Spleen (tissue), 11 donors: ENCODE measurements around the gene LAIR2. TPM values are rescaled to one million over a fixed set of nuclear protein-coding genes. Genes with fewer than 3 reads are reported as not detected.

ENCODE experiments used
- DNase-seq: peaks from one replicate; pipeline ENCODE4 v3.0.0-alpha.2; 2020
- H3K27ac ChIP-seq, 8 donors: fragments of 200-600 bp; sonication (generic) in 7 of 8; 1 replicate in 4 of 8; 2 replicates in 4 of 8; pipeline versions ENCODE4 v1.5.0 to v1.8.0; 2016 to 2021; ENCODE audit warnings: inconsistent platforms in 4 of 8, mild to moderate bottlenecking in 4 of 8, moderate library complexity in 1 of 8
- H3K27me3 ChIP-seq, 7 donors: fragments of 200-600 bp; sonication (generic) in 6 of 7; replicated peaks in 1 of 7; 1 replicate in 4 of 7; 2 replicates in 3 of 7; pipeline versions ENCODE4 v1.5.0 to v1.8.0; 2016 to 2021; ENCODE audit warnings: inconsistent platforms in 3 of 7, mild to moderate bottlenecking in 1 of 7
- H3K36me3 ChIP-seq, 6 donors: fragments of 200-600 bp; sonication (generic) in 5 of 6; 1 replicate in 4 of 6; 2 replicates in 2 of 6; pipeline versions ENCODE4 v1.5.0 to v1.8.0; 2016 to 2021; ENCODE audit warnings: inconsistent platforms in 2 of 6
- H3K4me1 ChIP-seq, 6 donors: fragments of 200-600 bp; sonication (generic) in 5 of 6; 1 replicate in 3 of 6; 2 replicates in 3 of 6; pipeline versions ENCODE4 v1.5.0 to v1.8.0; 2016 to 2021; ENCODE audit warnings: inconsistent platforms in 3 of 6
- H3K4me3 ChIP-seq, 8 donors: fragments of 200-600 bp; sonication (generic) in 7 of 8; 1 replicate in 4 of 8; 2 replicates in 4 of 8; pipeline versions ENCODE4 v1.5.0 to v1.8.0; 2016 to 2021; ENCODE audit warnings: inconsistent platforms in 4 of 8, mild to moderate bottlenecking in 4 of 8, moderate library complexity in 2 of 8
- H3K9me3 ChIP-seq, 8 donors: fragments of 200-600 bp; sonication (generic) in 7 of 8; 1 replicate in 4 of 8; 2 replicates in 4 of 8; pipeline versions ENCODE4 v1.5.0 to v1.8.0; 2016 to 2021; ENCODE audit warnings: inconsistent platforms in 4 of 8
- POLR2A ChIP-seq, 3 donors: fragments of 450-650 bp; IDR thresholded peaks; one replicate each; pipeline ENCODE4 v1.5.1; 2017; ENCODE audit warnings: antibody characterized with exemption in 3 of 3, mild to moderate bottlenecking in 1 of 3
- POLR2AphosphoS5 ChIP-seq, 3 donors: sonication (generic); formaldehyde crosslinking; IDR thresholded peaks; one replicate each; pipeline ENCODE4 v1.5.1; 2017; ENCODE audit warnings: antibody characterized with exemption in 3 of 3
- WGBS, 5 donors: extraction: QIAGEN DNeasy Blood & Tissue Kit in 3 of 5; methylation state at CpG; one replicate each; pipeline versions ENCODE4 v1.1.5 to v1.1.7; 2013 to 2018; 5-methylcytosine and 5-hydroxymethylcytosine counted together
- intact Hi-C: fragments of 100-400 bp; cut with DNase I; formaldehyde crosslinking; loops from one replicate; pipeline ENCODE4 v1.15.0; 2023; ENCODE audit warnings: low total_unique reads
- polyA plus RNA-seq, 3 donors: library from polyadenylated mRNA; stranded (reverse); fragments of 200-250 nt; gene quantifications; one replicate each; pipeline ENCODE4 v1.2.1, GENCODE V29; 2013
- total RNA-seq, 7 donors: library from RNA; depleted of rRNA in 3 of 7; stranded (reverse); fragments of >200 nt in 3 of 7; fragmentation: NEBNext Ultra II Directional in 4 of 7; extraction: Animal tissue kit (Norgen Biotek cat#: 25700) in 4 of 7; gene quantifications; one replicate each; pipeline versions ENCODE4 v1.1.0 to v1.2.1, GENCODE V29; 2016 to 2021
- TF ChIP-seq, protein P1 (sequence below), 11 experiments: fragments of 200-600 bp in 7 of 11; fragments of 450-650 bp in 4 of 11; sonication (generic) in 4 of 11; IDR thresholded peaks in 8 of 11; conservative IDR thresholded peaks in 3 of 11; 1 replicate in 7 of 11; 2 replicates in 4 of 11; pipeline versions ENCODE4 v1.4.0 to v1.8.0; 2016 to 2021; ENCODE audit warnings: antibody characterized with exemption in 11 of 11, inconsistent platforms in 4 of 11, mild to moderate bottlenecking in 1 of 11
- donor health status: healthy with polysubstance abuse.
- donor health status: DM: no; HTN: no; CAD: no; lungs with moderate emphysema.
- donor health status: DM: no; HTN: no; CAD: no.
- donor health status: Bipolar disorder and iron deficiency.
- donor health status: healthy.
- donor health status: DM: no; HTN: no; CAD: no.
- donor health status: DM: yes; HTN: yes; CAD: no.

Gene LAIR2
- total and polyA plus RNA-seq, 10 donors = 0.28 to 4.9 (median 3.1) TPM; not detected in 4

GRCh38 chr19:54536956-54537355 is 34.3 kb downstream of the LAIR2 start:
- Histone ChIP-seq H3K27ac (no peak overlapping the region), H3K9me3 (no peaks in the 10 kb centered on the region), H3K4me3 (no peak overlapping the region), H3K27me3 (peaks cover 0 to 47% (median 0%) of the 10 kb centered on the region in 7 donors), H3K4me1 (peaks cover 0 to 20% (median 6%) of the 10 kb centered on the region in 6 donors), H3K36me3 (no peaks in the 10 kb centered on the region)
- TF ChIP-seq POLR2A (IDR thresholded peaks at IDR 0.05) (no peak), POLR2AphosphoS5 (IDR thresholded peaks at IDR 0.05) (no peak)
- TF ChIP-seq, protein P1, sequence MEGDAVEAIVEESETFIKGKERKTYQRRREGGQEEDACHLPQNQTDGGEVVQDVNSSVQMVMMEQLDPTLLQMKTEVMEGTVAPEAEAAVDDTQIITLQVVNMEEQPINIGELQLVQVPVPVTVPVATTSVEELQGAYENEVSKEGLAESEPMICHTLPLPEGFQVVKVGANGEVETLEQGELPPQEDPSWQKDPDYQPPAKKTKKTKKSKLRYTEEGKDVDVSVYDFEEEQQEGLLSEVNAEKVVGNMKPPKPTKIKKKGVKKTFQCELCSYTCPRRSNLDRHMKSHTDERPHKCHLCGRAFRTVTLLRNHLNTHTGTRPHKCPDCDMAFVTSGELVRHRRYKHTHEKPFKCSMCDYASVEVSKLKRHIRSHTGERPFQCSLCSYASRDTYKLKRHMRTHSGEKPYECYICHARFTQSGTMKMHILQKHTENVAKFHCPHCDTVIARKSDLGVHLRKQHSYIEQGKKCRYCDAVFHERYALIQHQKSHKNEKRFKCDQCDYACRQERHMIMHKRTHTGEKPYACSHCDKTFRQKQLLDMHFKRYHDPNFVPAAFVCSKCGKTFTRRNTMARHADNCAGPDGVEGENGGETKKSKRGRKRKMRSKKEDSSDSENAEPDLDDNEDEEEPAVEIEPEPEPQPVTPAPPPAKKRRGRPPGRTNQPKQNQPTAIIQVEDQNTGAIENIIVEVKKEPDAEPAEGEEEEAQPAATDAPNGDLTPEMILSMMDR (IDR thresholded peaks at IDR 0.05 in 8 of 11, conservative IDR thresholded peaks at IDR 0.05 in 3 of 11) = no peak
- intact Hi-C loops = no loop called here
- WGBS, 5 donors = 78 to 92% (median 83%) methylated on average over 8 to 9 of the region's 9 CpGs
- no peak for DNase-seq

- no peak for TF ChIP-seq POLR2A (IDR thresholded peaks at IDR 0.05)
- TF ChIP-seq, protein P1 (IDR thresholded peaks at IDR 0.05 in 8 of 11, conservative IDR thresholded peaks at IDR 0.05 in 3 of 11) = no peak
- TF ChIP-seq POLR2AphosphoS5 (IDR thresholded peaks at IDR 0.05) = no peak
Measured at GRCh38 chr19:54541712-54542111, 39.1 kb downstream of the LAIR2 start.

DNA sequence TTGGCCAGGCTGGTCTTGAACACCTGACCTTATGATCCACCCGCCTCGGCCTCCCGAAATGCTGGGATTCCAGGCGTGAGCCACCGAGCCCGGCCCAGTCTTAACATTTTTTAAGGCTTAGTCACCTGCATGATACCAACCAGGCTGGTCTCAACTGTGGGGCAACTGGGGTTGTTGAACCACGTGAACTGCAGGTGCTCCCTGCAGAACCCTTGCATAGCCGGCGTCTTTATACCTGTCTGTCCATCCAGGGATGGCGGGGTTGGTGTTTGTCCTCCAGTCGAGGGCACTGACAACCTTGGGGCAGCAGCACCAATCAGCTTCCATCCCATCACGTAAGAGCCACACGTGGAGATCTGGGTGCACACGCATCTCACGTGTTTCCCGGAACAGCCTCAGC is 46.2 kb downstream of the LAIR2 start:
- H3K27me3 ChIP-seq = peaks cover 0 to 28% (median 0%) of the 10 kb centered on the region in 7 donors
- no peak overlapping the region for H3K4me3 ChIP-seq
- H3K9me3 ChIP-seq = no peaks in the 10 kb centered on the region
- TF ChIP-seq POLR2AphosphoS5 (IDR thresholded peaks at IDR 0.05) (no peak), POLR2A (IDR thresholded peaks at IDR 0.05) (no peak)
- TF ChIP-seq, protein P1 (IDR thresholded peaks at IDR 0.05 in 8 of 11, conservative IDR thresholded peaks at IDR 0.05 in 3 of 11) = no peak
- WGBS, 5 donors = 79 to 94% (median 89%) methylated on average over 6 to 16 of the region's 16 CpGs
- intact Hi-C loops = no loop called here
- no peak overlapping the region for H3K27ac ChIP-seq
- peaks cover 0 to 14% (median 11%) of the 10 kb centered on the region in 6 donors for H3K4me1 ChIP-seq
- DNase-seq = no peak
- H3K36me3 ChIP-seq = no peaks in the 10 kb centered on the region

More at GRCh38 chr19:54541712-54542111, 39.1 kb downstream of the LAIR2 start:
- intact Hi-C loops = no loop called here
- DNase-seq = no peak
- H3K27me3 ChIP-seq = peaks cover 0 to 9% (median 0%) of the 10 kb centered on the region in 7 donors
- no peaks in the 10 kb centered on the region for H3K4me1 ChIP-seq
- no peaks in the 10 kb centered on the region for H3K9me3 ChIP-seq
- no peak overlapping the region for H3K27ac ChIP-seq
- 57 to 71% (median 63%) methylated on average over 2 of the region's 2 CpGs for WGBS, 5 donors
- H3K36me3 ChIP-seq = no peaks in the 10 kb centered on the region
- no peak overlapping the region for H3K4me3 ChIP-seq

- peaks cover 0 to 32% (median 0%) of the 10 kb centered on the region in 7 donors for H3K27me3 ChIP-seq
- no peaks in the 10 kb centered on the region for H3K36me3 ChIP-seq
- H3K4me3 ChIP-seq = no peak overlapping the region
- peaks cover 0 to 14% (median 11%) of the 10 kb centered on the region in 6 donors for H3K4me1 ChIP-seq
- WGBS, 5 donors = 79 to 92% (median 79%) methylated on average over 10 to 14 of the region's 14 CpGs
- no peaks in the 10 kb centered on the region for H3K9me3 ChIP-seq
- no peak overlapping the region for H3K27ac ChIP-seq
- intact Hi-C loops = no loop called here
- TF ChIP-seq POLR2AphosphoS5 (IDR thresholded peaks at IDR 0.05) (no peak), POLR2A (IDR thresholded peaks at IDR 0.05) (no peak)
- TF ChIP-seq, protein P1 (IDR thresholded peaks at IDR 0.05 in 8 of 11, conservative IDR thresholded peaks at IDR 0.05 in 3 of 11) = no peak
- DNase-seq = no peak
Measured at GRCh38 chr19:54549224-54549623, 46.6 kb downstream of the LAIR2 start.
